ENCODE results near the gene THRA.
A peak's percentile ranks its signal among the peaks of the same experiment; 100 is the strongest.

Gene THRA

GRCh38 chr17:40065769-40066510, 3.2 kb downstream of the THRA start:
- no peak overlapping the region for H3K4me3 ChIP-seq (ENCODE audit: control insufficient read depth in 1 of 7, extremely low read depth in 1 of 7, insufficient read depth in 4 of 7, low read depth in 2 of 7, low read length in 6 of 7)
- H3K27ac ChIP-seq (ENCODE audit: insufficient read depth in 1 of 2, low read depth in 1 of 2, low read length in 2 of 2, poor library complexity in 1 of 2, severe bottlenecking in 2 of 2) = no peak overlapping the region
- no peak for DNase-seq
- WGBS (ENCODE audit: insufficient coverage) = 86% methylated on average over 8 of the region's 11 CpGs
- H3K9me3 ChIP-seq (ENCODE audit: control extremely low read depth in 1 of 5, control insufficient read depth in 4 of 5, insufficient read depth in 2 of 5, low read depth in 1 of 5, low read length in 4 of 5) = no peaks in the 10 kb centered on the region
- POLR2A ChIA-PET = interaction anchor here (0.9 to 1.2 kb wide), 2 partner anchors 10 to 12 kb away, joined by 3 read pairs; partner anchors contain the start of gene MED24
- CTCF ChIA-PET = interaction anchor here (0.6 to 7.7 kb wide), 11 partner anchors 9 to 760 kb away, joined by 3 to 112 read pairs (median 6); partner anchors contain the start of genes MED24 and NR1D1
- peaks cover 8 to 73% (median 70%) of the 10 kb centered on the region in 4 experiments for H3K4me1 ChIP-seq (ENCODE audit: control extremely low read depth in 1 of 4, control insufficient read depth in 4 of 4, insufficient read depth in 4 of 4, low read length in 3 of 4)
- peaks cover 0 to 3% (median 0%) of the 10 kb centered on the region in 5 experiments for H3K27me3 ChIP-seq (replicated peaks in 2 of 5; ENCODE audit: control insufficient read depth in 4 of 5, insufficient read depth in 5 of 5, low read length in 4 of 5)
- H3K36me3 ChIP-seq (ENCODE audit: control insufficient read depth in 4 of 4, insufficient read depth in 4 of 4, low read length in 3 of 4) = no peaks in the 10 kb centered on the region

- Histone ChIP-seq H3K27me3 (replicated peaks in 2 of 5; ENCODE audit: control insufficient read depth in 4 of 5, insufficient read depth in 5 of 5, low read length in 4 of 5) (no peaks in the 10 kb centered on the region), H3K36me3 (ENCODE audit: control insufficient read depth in 4 of 4, insufficient read depth in 4 of 4, low read length in 3 of 4) (no peaks in the 10 kb centered on the region), H3K9me3 (ENCODE audit: control extremely low read depth in 1 of 5, control insufficient read depth in 4 of 5, insufficient read depth in 2 of 5, low read depth in 1 of 5, low read length in 4 of 5) (no peaks in the 10 kb centered on the region), H3K27ac (ENCODE audit: insufficient read depth in 1 of 2, low read depth in 1 of 2, low read length in 2 of 2, poor library complexity in 1 of 2, severe bottlenecking in 2 of 2) (peak overlapping the region in 1 of 2 experiments; percentile 65), H3K4me1 (ENCODE audit: control extremely low read depth in 1 of 4, control insufficient read depth in 4 of 4, insufficient read depth in 4 of 4, low read length in 3 of 4) (peaks cover 8 to 84% (median 82%) of the 10 kb centered on the region in 4 experiments), H3K4me3 (ENCODE audit: control insufficient read depth in 1 of 7, extremely low read depth in 1 of 7, insufficient read depth in 4 of 7, low read depth in 2 of 7, low read length in 6 of 7) (peak overlapping the region in 1 of 7 experiments; percentile 75)
- CTCF ChIA-PET = interaction anchor here (1.1 to 7.7 kb wide), 4 partner anchors 7 to 22 kb away, joined by 3 to 112 read pairs (median 26); no protein-coding TSS in a partner anchor
- DNase-seq = no peak
- POLR2A ChIA-PET = no interaction called here
- WGBS (ENCODE audit: insufficient coverage) = 98% methylated on average over 5 of the region's 7 CpGs
Observed at GRCh38 chr17:40067710-40068109, 4.9 kb downstream of the THRA start.

DNA sequence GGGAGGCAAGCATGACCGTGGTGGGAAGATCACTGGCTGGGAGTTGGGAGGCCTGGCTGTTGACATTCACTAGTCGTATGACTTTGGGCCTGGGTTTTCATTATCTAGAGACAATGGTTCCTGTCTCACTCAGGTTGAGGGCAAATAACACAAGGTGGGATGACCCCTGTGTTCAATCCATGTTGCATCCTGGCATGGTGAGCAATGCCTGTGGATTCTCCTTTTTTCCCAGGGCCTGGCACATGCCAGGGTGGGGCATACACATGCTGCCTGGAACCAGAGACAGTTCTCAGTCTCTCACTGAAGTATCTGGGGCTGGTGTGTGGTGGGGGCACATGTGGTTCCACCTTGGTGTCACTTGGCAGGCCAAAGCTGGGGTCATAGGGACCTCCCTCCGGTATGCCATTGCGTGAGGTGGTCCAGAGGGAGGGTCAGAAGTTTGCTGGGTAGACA, 5.4 kb downstream of the THRA start:
- H3K36me3 ChIP-seq (ENCODE audit: control insufficient read depth in 4 of 4, insufficient read depth in 4 of 4, low read length in 3 of 4) = no peaks in the 10 kb centered on the region
- ChIA-PET POLR2A (interaction anchor here (1.0 kb wide), 1 partner anchor 31 kb away, joined by 3 read pairs; no protein-coding TSS in a partner anchor), CTCF (interaction anchor here (7.7 kb wide), 1 partner anchor 17 kb away, joined by 49 read pairs; no protein-coding TSS in a partner anchor)
- no peaks in the 10 kb centered on the region for H3K9me3 ChIP-seq (ENCODE audit: control extremely low read depth in 1 of 5, control insufficient read depth in 4 of 5, insufficient read depth in 2 of 5, low read depth in 1 of 5, low read length in 4 of 5)
- peak overlapping the region in 1 of 2 experiments; percentile 65 for H3K27ac ChIP-seq (ENCODE audit: insufficient read depth in 1 of 2, low read depth in 1 of 2, low read length in 2 of 2, poor library complexity in 1 of 2, severe bottlenecking in 2 of 2)
- DNase-seq = no peak
- H3K4me3 ChIP-seq (ENCODE audit: control insufficient read depth in 1 of 7, extremely low read depth in 1 of 7, insufficient read depth in 4 of 7, low read depth in 2 of 7, low read length in 6 of 7) = peak overlapping the region in 4 of 7 experiments; percentile 16 to 75 (median 70)
- peaks cover 8 to 88% (median 85%) of the 10 kb centered on the region in 4 experiments for H3K4me1 ChIP-seq (ENCODE audit: control extremely low read depth in 1 of 4, control insufficient read depth in 4 of 4, insufficient read depth in 4 of 4, low read length in 3 of 4)
- H3K27me3 ChIP-seq (replicated peaks in 2 of 5; ENCODE audit: control insufficient read depth in 4 of 5, insufficient read depth in 5 of 5, low read length in 4 of 5) = no peaks in the 10 kb centered on the region
- 67% methylated on average over 4 of the region's 4 CpGs for WGBS (ENCODE audit: insufficient coverage)

GRCh38 chr17:40068584-40068916, 5.8 kb downstream of the THRA start:
- peak overlapping the region in 6 of 7 experiments; percentile 16 to 75 (median 59) for H3K4me3 ChIP-seq (ENCODE audit: control insufficient read depth in 1 of 7, extremely low read depth in 1 of 7, insufficient read depth in 4 of 7, low read depth in 2 of 7, low read length in 6 of 7)
- H3K27ac ChIP-seq (ENCODE audit: insufficient read depth in 1 of 2, low read depth in 1 of 2, low read length in 2 of 2, poor library complexity in 1 of 2, severe bottlenecking in 2 of 2) = peak overlapping the region in 1 of 2 experiments; percentile 65
- H3K9me3 ChIP-seq (ENCODE audit: control extremely low read depth in 1 of 5, control insufficient read depth in 4 of 5, insufficient read depth in 2 of 5, low read depth in 1 of 5, low read length in 4 of 5) = no peaks in the 10 kb centered on the region
- no peaks in the 10 kb centered on the region for H3K27me3 ChIP-seq (replicated peaks in 2 of 5; ENCODE audit: control insufficient read depth in 4 of 5, insufficient read depth in 5 of 5, low read length in 4 of 5)
- WGBS (ENCODE audit: insufficient coverage) = 45% methylated on average over 1 of the region's 5 CpGs
- ChIA-PET POLR2A (interaction anchor here (1.0 kb wide), 1 partner anchor 31 kb away, joined by 3 read pairs; no protein-coding TSS in a partner anchor), CTCF (interaction anchor here (7.7 kb wide), 1 partner anchor 17 kb away, joined by 49 read pairs; no protein-coding TSS in a partner anchor)
- DNase-seq = no peak
- peaks cover 8 to 91% (median 85%) of the 10 kb centered on the region in 4 experiments for H3K4me1 ChIP-seq (ENCODE audit: control extremely low read depth in 1 of 4, control insufficient read depth in 4 of 4, insufficient read depth in 4 of 4, low read length in 3 of 4)
- no peaks in the 10 kb centered on the region for H3K36me3 ChIP-seq (ENCODE audit: control insufficient read depth in 4 of 4, insufficient read depth in 4 of 4, low read length in 3 of 4)

- no peaks in the 10 kb centered on the region for H3K9me3 ChIP-seq (ENCODE audit: control extremely low read depth in 1 of 5, control insufficient read depth in 4 of 5, insufficient read depth in 2 of 5, low read depth in 1 of 5, low read length in 4 of 5)
- 5% methylated on average over 10 of the region's 14 CpGs for WGBS (ENCODE audit: insufficient coverage)
- no peaks in the 10 kb centered on the region for H3K36me3 ChIP-seq (ENCODE audit: control insufficient read depth in 4 of 4, insufficient read depth in 4 of 4, low read length in 3 of 4)
- ChIA-PET CTCF (interaction anchor here (1.4 to 7.7 kb wide), 2 partner anchors 16 to 42 kb away, joined by 4 to 49 read pairs; no protein-coding TSS in a partner anchor), POLR2A (interaction anchor here (0.6 to 1.0 kb wide), 2 partner anchors 30 to 276 kb away, joined by 3 to 4 read pairs; no protein-coding TSS in a partner anchor)
- peaks cover 7 to 86% (median 81%) of the 10 kb centered on the region in 4 experiments for H3K4me1 ChIP-seq (ENCODE audit: control extremely low read depth in 1 of 4, control insufficient read depth in 4 of 4, insufficient read depth in 4 of 4, low read length in 3 of 4)
- peak; percentile 62 to 82 (median 79) for DNase-seq
- peak overlapping the region in 1 of 2 experiments; percentile 65 for H3K27ac ChIP-seq (ENCODE audit: insufficient read depth in 1 of 2, low read depth in 1 of 2, low read length in 2 of 2, poor library complexity in 1 of 2, severe bottlenecking in 2 of 2)
- H3K27me3 ChIP-seq (replicated peaks in 2 of 5; ENCODE audit: control insufficient read depth in 4 of 5, insufficient read depth in 5 of 5, low read length in 4 of 5) = no peaks in the 10 kb centered on the region
- H3K4me3 ChIP-seq (ENCODE audit: control insufficient read depth in 1 of 7, extremely low read depth in 1 of 7, insufficient read depth in 4 of 7, low read depth in 2 of 7, low read length in 6 of 7) = peak overlapping the region in 6 of 7 experiments; percentile 17 to 75 (median 59)
Observed at GRCh38 chr17:40068917-40069750, 6.4 kb downstream of the THRA start.

GRCh38 chr17:40069751-40070708, 7.3 kb downstream of the THRA start:
- Histone ChIP-seq H3K4me3 (ENCODE audit: control insufficient read depth in 1 of 7, extremely low read depth in 1 of 7, insufficient read depth in 4 of 7, low read depth in 2 of 7, low read length in 6 of 7) (peak overlapping the region in 4 of 7 experiments; percentile 11 to 75 (median 62)), H3K36me3 (ENCODE audit: control insufficient read depth in 4 of 4, insufficient read depth in 4 of 4, low read length in 3 of 4) (peaks cover 0 to 4% (median 1%) of the 10 kb centered on the region in 4 experiments), H3K27ac (ENCODE audit: insufficient read depth in 1 of 2, low read depth in 1 of 2, low read length in 2 of 2, poor library complexity in 1 of 2, severe bottlenecking in 2 of 2) (peak overlapping the region in 1 of 2 experiments; percentile 65), H3K4me1 (ENCODE audit: control extremely low read depth in 1 of 4, control insufficient read depth in 4 of 4, insufficient read depth in 4 of 4, low read length in 3 of 4) (peaks cover 0 to 80% (median 75%) of the 10 kb centered on the region in 4 experiments), H3K27me3 (replicated peaks in 2 of 5; ENCODE audit: control insufficient read depth in 4 of 5, insufficient read depth in 5 of 5, low read length in 4 of 5) (no peaks in the 10 kb centered on the region), H3K9me3 (ENCODE audit: control extremely low read depth in 1 of 5, control insufficient read depth in 4 of 5, insufficient read depth in 2 of 5, low read depth in 1 of 5, low read length in 4 of 5) (no peaks in the 10 kb centered on the region)
- DNase-seq = peak in 1 of 3 donors; percentile 44
- 4% methylated on average over 3 of the region's 14 CpGs for WGBS (ENCODE audit: insufficient coverage)
- POLR2A ChIA-PET = interaction anchor here (0.6 kb wide), 1 partner anchor 275 kb away, joined by 4 read pairs; no protein-coding TSS in a partner anchor
- CTCF ChIA-PET = interaction anchor here (1.2 to 7.7 kb wide), 3 partner anchors 15 to 43 kb away, joined by 3 to 49 read pairs (median 4); no protein-coding TSS in a partner anchor

Data from common myeloid progenitor, CD34-positive (primary cell).